HepG2 (cell line): ENCODE results near the gene NDUFS7. TPM values are rescaled to one million over a fixed set of nuclear protein-coding genes. Genes with fewer than 3 reads are reported as not detected.
A peak's percentile ranks its signal among the peaks of the same experiment; 100 is the strongest.

Experiments used
- ATAC-seq: fragments of 200-7000 bp; cut with Tn5 transposase; 3 replicates; pipeline ENCODE4 v1.9.1; 2020; ENCODE audit warnings: mild to moderate bottlenecking, moderate library complexity
- BruUV-seq: library from RNA; stranded (reverse); fragments of 400-500 nt; replicated peaks from 2 replicates; lab custom pipeline; 2021; lab: Mats Ljungman, UMichigan
- CTCF ChIA-PET: fragments of 300-600 bp; formaldehyde crosslinking; extraction: SDS; loops from one replicate; lab custom pipeline; 2021; ENCODE audit warnings: low total read pairs, inconsistent platforms, low intra/inter-chr PET ratio; lab: Yijun Ruan, JAX
- POLR2A ChIA-PET: fragments of 350-600 bp; sonication (Branson Sonifier 250); formaldehyde crosslinking; loops from one replicate; lab custom pipeline; 2020; ENCODE audit warnings: antibody characterized with exemption, inconsistent platforms; lab: Yijun Ruan, JAX
- DNase-seq: peaks from one replicate; pipeline ENCODE4 v3.0.0-alpha.2; 2015; ENCODE audit warnings: low spot score
- FAIRE-seq: peaks from 3 replicates; lab custom pipeline; 2011; peaks lifted over from hg19 to GRCh38; lab: Jason Lieb, UNC
- H2AFZ ChIP-seq: one replicate; pipeline ENCODE4 v1.6.1; 2011; ENCODE audit warnings: low read length, inconsistent platforms
- H3K27ac ChIP-seq: fragments of 300-600 bp; 3 replicates; pipeline ENCODE4 v1.8.0; 2011; ENCODE audit warnings: mixed run types, mild to moderate bottlenecking, mixed read lengths, low read length, inconsistent platforms; ENCODE audit not compliant: insufficient read depth; ENCODE audit errors: extremely low read length
- H3K27me3 ChIP-seq, 2 experiments: fragments of 200-600 bp in 1 of 2; 2 replicates in 1 of 2; 3 replicates in 1 of 2; pipeline versions ENCODE4 v1.6.0 to v1.8.0; 2011; ENCODE audit warnings: low read length in 2 of 2, mild to moderate bottlenecking in 2 of 2, moderate library complexity in 2 of 2, inconsistent platforms in 1 of 2; ENCODE audit not compliant: insufficient read depth in 2 of 2, control insufficient read depth in 1 of 2
- H3K36me3 ChIP-seq, 2 experiments: fragments of 200-600 bp in 1 of 2; replicated peaks in 1 of 2; 2 replicates in 1 of 2; 3 replicates in 1 of 2; pipeline versions ENCODE4 v1.5.1 to v1.8.0; 2011; ENCODE audit warnings: low read length in 2 of 2, inconsistent platforms in 1 of 2; ENCODE audit not compliant: insufficient read depth in 2 of 2, control insufficient read depth in 1 of 2
- H3K4me1 ChIP-seq: 2 replicates; pipeline ENCODE4 v1.5.1; 2012; ENCODE audit warnings: low read length, inconsistent platforms; ENCODE audit not compliant: insufficient read depth
- H3K4me2 ChIP-seq: 2 replicates; pipeline ENCODE4 v1.6.0; 2011; ENCODE audit warnings: low read depth, low read length, inconsistent platforms
- H3K4me3 ChIP-seq, 3 experiments: fragments of 200-600 bp in 1 of 3; sonication (generic), shearing (Covaris generic) in 1 of 3; replicated peaks in 1 of 3; 2 replicates each; pipeline ENCODE4 v1.5.1; 2011 to 2016; ENCODE audit warnings: low read length in 3 of 3, inconsistent platforms in 2 of 3, low read depth in 2 of 3, mild to moderate bottlenecking in 2 of 3, control low read depth in 1 of 3, mixed read lengths in 1 of 3; ENCODE audit not compliant: insufficient read depth in 1 of 3
- H3K79me2 ChIP-seq: one replicate; pipeline ENCODE4 v1.6.1; 2011; ENCODE audit warnings: low read length, inconsistent platforms; ENCODE audit not compliant: insufficient read depth
- H3K9ac ChIP-seq: 2 replicates; pipeline ENCODE4 v1.6.0; 2011; ENCODE audit warnings: mild to moderate bottlenecking, low read depth, low read length, inconsistent platforms; ENCODE audit not compliant: insufficient read depth
- H3K9me3 ChIP-seq: 2 replicates; pipeline ENCODE4 v1.5.1; 2012; ENCODE audit warnings: mild to moderate bottlenecking, low read length
- H4K20me1 ChIP-seq: 2 replicates; pipeline ENCODE4 v1.6.0; 2011; ENCODE audit warnings: inconsistent platforms, mild to moderate bottlenecking, low read length, moderate library complexity; ENCODE audit not compliant: insufficient read depth
- ATF3 ChIP-seq: sonication (generic); formaldehyde crosslinking; IDR thresholded peaks from 2 replicates; pipeline ENCODE4 v1.4.0; 2020; ENCODE audit warnings: missing genetic modification reagents
- GFI1 ChIP-seq: sonication (generic); formaldehyde crosslinking; IDR thresholded peaks from 2 replicates; pipeline ENCODE4 v1.5.0; 2020; ENCODE audit warnings: missing genetic modification reagents, mild to moderate bottlenecking, borderline replicate concordance
- HNF4G ChIP-seq, 2 experiments: sonication (generic) in 1 of 2; formaldehyde crosslinking in 1 of 2; IDR thresholded peaks; 2 replicates each; pipeline versions ENCODE4 v1.4.0 to v1.6.1; 2011 to 2020; ENCODE audit warnings: borderline replicate concordance in 2 of 2, low read depth in 2 of 2, mild to moderate bottlenecking in 2 of 2, low read length in 1 of 2, missing genetic modification reagents in 1 of 2, moderate library complexity in 1 of 2
- POLR2A ChIP-seq, 2 experiments: IDR thresholded peaks; 2 replicates each; pipeline ENCODE4 v1.6.1; 2011; ENCODE audit warnings: low read depth in 2 of 2, low read length in 2 of 2, mild to moderate bottlenecking in 1 of 2, moderate library complexity in 1 of 2; ENCODE audit not compliant: insufficient read depth in 1 of 2
- ZBTB33 ChIP-seq: sonication (generic); formaldehyde crosslinking; IDR thresholded peaks from 2 replicates; pipeline ENCODE4 v1.4.0; 2020; ENCODE audit warnings: missing genetic modification reagents
- ZBTB38 ChIP-seq: sonication (generic); formaldehyde crosslinking; IDR thresholded peaks from 2 replicates; pipeline ENCODE4 v1.5.1; 2020; ENCODE audit warnings: mild to moderate bottlenecking, missing genetic modification reagents
- ZBTB8A ChIP-seq: sonication (generic); formaldehyde crosslinking; IDR thresholded peaks from 2 replicates; pipeline ENCODE4 v1.4.0; 2020; ENCODE audit warnings: mild to moderate bottlenecking, low read depth, missing genetic modification reagents, borderline replicate concordance
- ZNF382 ChIP-seq: sonication (generic); formaldehyde crosslinking; IDR thresholded peaks from 2 replicates; pipeline ENCODE4 v1.5.0; 2020; ENCODE audit warnings: missing genetic modification reagents, mild to moderate bottlenecking, borderline replicate concordance
- ZNF557 ChIP-seq: sonication (generic); formaldehyde crosslinking; IDR thresholded peaks from 2 replicates; pipeline ENCODE4 v1.4.0; 2020; ENCODE audit warnings: missing genetic modification reagents
- ZNF607 ChIP-seq: sonication (generic); formaldehyde crosslinking; IDR thresholded peaks from 2 replicates; pipeline ENCODE4 v1.5.1; 2020; ENCODE audit warnings: missing genetic modification reagents, mild to moderate bottlenecking, borderline replicate concordance
- WGBS: methylation state at CpG from one replicate; pipeline ENCODE4 v1.1.6; 2017; ENCODE audit warnings: low lambda C conversion rate; 5-methylcytosine and 5-hydroxymethylcytosine counted together
- in situ Hi-C: cut with HindIII; loops from 2 replicates; pipeline ENCODE4 v1.10.0; 2017; ENCODE audit warnings: low pct_unique_long_range_greater_than_20kb; ENCODE audit not compliant: extremely low pct_ligation_motif_present
- intact Hi-C: fragments of 100-400 bp; cut with micrococcal nuclease; formaldehyde crosslinking; loops from one replicate; pipeline ENCODE4 v1.10.0; 2022; ENCODE audit not compliant: unreplicated experiment
- polyA plus RNA-seq, 8 experiments: library from polyadenylated mRNA; depleted of rRNA in 3 of 8; stranded (reverse) in 7 of 8; unstranded in 1 of 8; fragments of >200 nt; fragmentation: Illumina TruSeq in 4 of 8; extraction: Trizol in 4 of 8; gene quantifications; 2 replicates each; pipeline versions ENCODE4 v1.2.1 to v1.2.3, GENCODE V29; 2011 to 2016; ENCODE audit warnings: low read depth in 4 of 8, missing spikeins in 1 of 8, mixed read lengths in 1 of 8; ENCODE audit not compliant: insufficient read depth in 1 of 8
- total RNA-seq, 5 experiments: library from RNA; depleted of rRNA; stranded (reverse); fragments of >200 nt; fragmentation: Illumina TruSeq; extraction: Trizol; gene quantifications; 2 replicates each; pipeline ENCODE4 v1.2.3, GENCODE V29; 2016; ENCODE audit warnings: low read depth in 1 of 5

Gene NDUFS7
- total and polyA plus RNA-seq, 2 of the 13 experiments (the other 11 are each of a cell fraction or from before 2014, with no cell fraction given) = 34.3 to 66.9 TPM

GRCh38 chr19:1409204-1410005 lies 25.7 kb downstream of the NDUFS7 start (continued):
- TF ChIP-seq ZNF382 (CRISPR knock-in tag) = no peak
- no peak for TF ChIP-seq ZNF557 (CRISPR knock-in tag)

- 89% methylated on average over 21 of the region's 23 CpGs for WGBS
- Histone ChIP-seq H3K4me3 (peak overlapping the region in 2 of 3 experiments; percentile 88 to 90; a peak in 2 of 6 replicates), H3K9ac (peak overlapping the region; percentile 96; the same call in 1 of the 2 replicates), H3K36me3 (peaks cover 5 to 25% of the 10 kb centered on the region in 2 experiments; a peak in 4 of 5 replicates), H3K27me3 (no peaks in the 10 kb centered on the region; a peak in 2 of 5 replicates), H3K27ac (peak overlapping the region; percentile 30), H4K20me1 (peaks cover 66% of the 10 kb centered on the region), H3K4me2 (peak overlapping the region; percentile 99), H3K4me1 (peaks cover 67% of the 10 kb centered on the region), H3K79me2 (peaks cover 69% of the 10 kb centered on the region), H2AFZ (no peak overlapping the region), H3K9me3 (no peaks in the 10 kb centered on the region)
- FAIRE-seq = no peak
- BruUV-seq = no TSS peak
- TF ChIP-seq ZBTB33 (CRISPR knock-in tag) = peak; percentile 93
- no peak for TF ChIP-seq HNF4G (IDR thresholded peaks at IDR 0.05; ENCODE audit: borderline replicate concordance, low read depth, low read length)
- no peak for TF ChIP-seq HNF4G (CRISPR knock-in tag; IDR thresholded peaks at IDR 0.05; ENCODE audit: borderline replicate concordance, low read depth)
- no peak for TF ChIP-seq ATF3
- TF ChIP-seq ZNF607 (CRISPR knock-in tag) = no peak
- peak; percentile 51; the same call in 1 of the 2 replicates for TF ChIP-seq ZBTB38 (CRISPR knock-in tag)
- 0 out of 4 replicates have a peak, but pooled peaks of 1 of the 2 experiments have one; percentile 25 for TF ChIP-seq POLR2A (IDR thresholded peaks at IDR 0.05; ENCODE audit: insufficient read depth in 1 of 2, low read depth in 2 of 2, low read length in 2 of 2)
- no peak for TF ChIP-seq GFI1
- no peak for TF ChIP-seq ZBTB8A (CRISPR knock-in tag)
- DNase-seq = no peak
- CTCF ChIA-PET = no interaction called here
- ATAC-seq = no peak
- in situ Hi-C loops = no loop called here
- POLR2A ChIA-PET = interaction anchor here (0.5 to 0.8 kb wide), 3 partner anchors 26 to 141 kb away, joined by 3 to 4 read pairs (median 4); partner anchors contain the start of gene CIRBP
- intact Hi-C loops = no loop called here
These were observed 26.6 kb downstream of the NDUFS7 start for GRCh38 chr19:1410136-1410786.
